Mesothelial cell of epicardium (in vitro differentiated cells): ENCODE measurements around the gene CTNNA1. TPM values are rescaled to one million over a fixed set of nuclear protein-coding genes. Genes with fewer than 3 reads are reported as not detected.
A peak's percentile ranks its signal among the peaks of the same experiment; 100 is the strongest.

Source experiments
- DNase-seq, 2 experiments: peaks; one replicate each; pipeline ENCODE4 v3.0.0; 2021; ENCODE audit warnings: low spot score in 2 of 2; ENCODE audit not compliant: unreplicated experiment in 2 of 2
- H3K27ac Mint-ChIP-seq: 2 replicates; pipeline ENCODE4 v1.8.0; 2021; ENCODE audit warnings: mixed read lengths
- H3K27me3 Mint-ChIP-seq: 2 replicates; pipeline ENCODE4 v1.8.0; 2021; ENCODE audit warnings: low read depth, mixed read lengths
- H3K36me3 Mint-ChIP-seq: 2 replicates; pipeline ENCODE4 v1.8.0; 2021; ENCODE audit warnings: mixed read lengths
- H3K4me1 Mint-ChIP-seq: 2 replicates; pipeline ENCODE4 v1.8.0; 2021; ENCODE audit warnings: mixed read lengths
- H3K4me3 Mint-ChIP-seq: 2 replicates; pipeline ENCODE4 v1.8.0; 2021; ENCODE audit warnings: mild to moderate bottlenecking, moderate library complexity, mixed read lengths
- H3K9me3 Mint-ChIP-seq: 2 replicates; pipeline ENCODE4 v1.8.0; 2021; ENCODE audit warnings: mixed read lengths
- CTCF ChIP-seq: fragments of 200-600 bp; sonication (generic); IDR thresholded peaks from one replicate; pipeline ENCODE4 v1.5.0; 2021; ENCODE audit warnings: antibody characterized with exemption; ENCODE audit not compliant: unreplicated experiment
- total RNA-seq: library from RNA; stranded (reverse); gene quantifications from 3 replicates; pipeline ENCODE4 v1.2.1, GENCODE V29; 2021

CTNNA1 gene
- total RNA-seq, 1 donor from 2014 or later: 427 TPM

GRCh38 chr5:138905541-138905940 lies 152.3 kb downstream of the CTNNA1 start:
- TF ChIP-seq CTCF: no peak
- no peak for DNase-seq
- no peaks in the 10 kb centered on the region for H3K9me3 Mint-ChIP-seq
- no peaks in the 10 kb centered on the region for H3K27me3 Mint-ChIP-seq
- H3K27ac Mint-ChIP-seq: no peak overlapping the region
- H3K4me1 Mint-ChIP-seq: peaks cover 3% of the 10 kb centered on the region
- H3K4me3 Mint-ChIP-seq: no peak overlapping the region
- H3K36me3 Mint-ChIP-seq: peaks cover 55% of the 10 kb centered on the region

- Mint-ChIP-seq H3K4me1 (peaks cover 9% of the 10 kb centered on the region), H3K9me3 (no peaks in the 10 kb centered on the region), H3K27ac (no peak overlapping the region), H3K4me3 (no peak overlapping the region), H3K27me3 (no peaks in the 10 kb centered on the region), H3K36me3 (peaks cover 37% of the 10 kb centered on the region)
- DNase-seq: no peak
- no peak for TF ChIP-seq CTCF
These were observed 156.5 kb downstream of the CTNNA1 start for GRCh38 chr5:138909734-138910133.

GRCh38 chr5:138910546-138911185 lies 157.4 kb downstream of the CTNNA1 start:
- no peaks in the 10 kb centered on the region for H3K9me3 Mint-ChIP-seq
- H3K36me3 Mint-ChIP-seq: peaks cover 42% of the 10 kb centered on the region
- H3K4me3 Mint-ChIP-seq: no peak overlapping the region
- H3K4me1 Mint-ChIP-seq: peaks cover 9% of the 10 kb centered on the region
- no peak for DNase-seq
- H3K27ac Mint-ChIP-seq: no peak overlapping the region
- H3K27me3 Mint-ChIP-seq: no peaks in the 10 kb centered on the region
- TF ChIP-seq CTCF: no peak

- Mint-ChIP-seq H3K9me3 (no peaks in the 10 kb centered on the region), H3K4me1 (peaks cover 9% of the 10 kb centered on the region), H3K36me3 (peaks cover 40% of the 10 kb centered on the region), H3K27me3 (no peaks in the 10 kb centered on the region), H3K27ac (peak overlapping the region; percentile 20), H3K4me3 (no peak overlapping the region)
- TF ChIP-seq CTCF: no peak
- DNase-seq: no peak
These were observed 158.2 kb downstream of the CTNNA1 start for GRCh38 chr5:138911441-138911840.

GRCh38 chr5:138912093-138912492 lies 158.9 kb downstream of the CTNNA1 start:
- H3K4me3 Mint-ChIP-seq: no peak overlapping the region
- no peaks in the 10 kb centered on the region for H3K27me3 Mint-ChIP-seq
- peaks cover 9% of the 10 kb centered on the region for H3K4me1 Mint-ChIP-seq
- H3K9me3 Mint-ChIP-seq: no peaks in the 10 kb centered on the region
- H3K27ac Mint-ChIP-seq: peak overlapping the region; percentile 20
- DNase-seq: no peak
- H3K36me3 Mint-ChIP-seq: peaks cover 35% of the 10 kb centered on the region
- TF ChIP-seq CTCF: no peak

- Mint-ChIP-seq H3K36me3 (peaks cover 33% of the 10 kb centered on the region), H3K9me3 (no peaks in the 10 kb centered on the region), H3K4me3 (no peak overlapping the region), H3K27me3 (no peaks in the 10 kb centered on the region), H3K27ac (no peak overlapping the region), H3K4me1 (peaks cover 9% of the 10 kb centered on the region)
- no peak for DNase-seq
- TF ChIP-seq CTCF: no peak
These were observed 160.5 kb downstream of the CTNNA1 start for GRCh38 chr5:138913773-138914172.
